Hepatocyte (in vitro differentiated cells): ENCODE data around the gene TMEM141. TPM values are rescaled to one million over a fixed set of nuclear protein-coding genes. Genes with fewer than 3 reads are reported as not detected.

Experiments used
- DNase-seq: peaks from one replicate; pipeline ENCODE4 v3.0.0-alpha.2; 2016; ENCODE audit warnings: low spot score
- H2AFZ ChIP-seq: fragments of 200-600 bp; sonication (generic); 2 replicates; pipeline ENCODE4 v1.6.0; 2016; ENCODE audit warnings: antibody characterized with exemption, mild to moderate bottlenecking
- H3K27ac ChIP-seq: fragments of 200-600 bp; sonication (generic); 2 replicates; pipeline ENCODE4 v1.5.1; 2016; ENCODE audit warnings: mild to moderate bottlenecking
- H3K27me3 ChIP-seq: fragments of 200-600 bp; sonication (generic); 2 replicates; pipeline ENCODE4 v1.6.1; 2016
- H3K36me3 ChIP-seq: fragments of 200-600 bp; sonication (generic); replicated peaks from 2 replicates; pipeline ENCODE4 v1.5.1; 2016; ENCODE audit warnings: low read depth; ENCODE audit not compliant: insufficient read depth
- H3K4me1 ChIP-seq: fragments of 200-600 bp; sonication (generic); 2 replicates; pipeline ENCODE4 v1.5.1; 2016; ENCODE audit warnings: mild to moderate bottlenecking, moderate library complexity; ENCODE audit not compliant: insufficient read depth
- H3K4me2 ChIP-seq: fragments of 200-600 bp; sonication (generic); 2 replicates; pipeline ENCODE4 v1.6.0; 2016
- H3K4me3 ChIP-seq: fragments of 200-600 bp; sonication (generic); 2 replicates; pipeline ENCODE4 v1.5.1; 2016; ENCODE audit warnings: mild to moderate bottlenecking
- H3K79me2 ChIP-seq: fragments of 200-600 bp; sonication (generic); 2 replicates; pipeline ENCODE4 v1.6.0; 2017; ENCODE audit warnings: mild to moderate bottlenecking
- H3K9me2 ChIP-seq: fragments of 200-600 bp; sonication (generic); replicated peaks from 2 replicates; pipeline ENCODE4 v1.6.0; 2017; ENCODE audit warnings: mild to moderate bottlenecking; ENCODE audit not compliant: insufficient read depth
- H3K9me3 ChIP-seq: fragments of 200-600 bp; sonication (generic); 2 replicates; pipeline ENCODE4 v1.5.1; 2016; ENCODE audit warnings: low read depth, mild to moderate bottlenecking
- H4K20me1 ChIP-seq: fragments of 200-600 bp; sonication (generic); 2 replicates; pipeline ENCODE4 v1.6.0; 2016; ENCODE audit warnings: mild to moderate bottlenecking; ENCODE audit not compliant: insufficient read depth, poor library complexity, severe bottlenecking
- EZH2 ChIP-seq: fragments of 200-600 bp; sonication (generic); IDR thresholded peaks from 2 replicates; pipeline ENCODE4 v1.6.1; 2016; ENCODE audit warnings: antibody characterized with exemption, mild to moderate bottlenecking, borderline replicate concordance
- EZH2phosphoT487 ChIP-seq: fragments of 200-600 bp; sonication (generic); IDR thresholded peaks from one replicate; pipeline ENCODE4 v1.6.1; 2018; ENCODE audit warnings: antibody characterized with exemption, mild to moderate bottlenecking, low read depth, moderate library complexity; ENCODE audit not compliant: unreplicated experiment, severe bottlenecking
- WGBS: methylation state at CpG from one replicate; pipeline ENCODE4 v1.1.6; 2016; ENCODE audit warnings: low lambda C conversion rate; ENCODE audit errors: missing lambda C conversion rate; 5-methylcytosine and 5-hydroxymethylcytosine counted together
- polyA plus RNA-seq: library from polyadenylated mRNA; unstranded; fragments of >200 nt; fragmentation: Nextera tagmentation; extraction: Ambion mirVana; gene quantifications from 2 replicates; pipeline ENCODE4 v1.2.1, GENCODE V29; 2016
- total RNA-seq: library from RNA; depleted of rRNA; stranded (reverse); fragments of >200 nt; gene quantifications from 2 replicates; pipeline ENCODE4 v1.2.3, GENCODE V29; 2014
- TF ChIP-seq, protein P1 (sequence below): fragments of 200-600 bp; sonication (generic); IDR thresholded peaks from 2 replicates; pipeline ENCODE4 v1.5.1; 2016; ENCODE audit warnings: antibody characterized with exemption, mild to moderate bottlenecking; ENCODE audit not compliant: poor library complexity

TMEM141 gene
- total RNA-seq (230 and 232 TPM in 2 replicates), polyA plus RNA-seq (372 and 385 TPM in 2 replicates)

DNA sequence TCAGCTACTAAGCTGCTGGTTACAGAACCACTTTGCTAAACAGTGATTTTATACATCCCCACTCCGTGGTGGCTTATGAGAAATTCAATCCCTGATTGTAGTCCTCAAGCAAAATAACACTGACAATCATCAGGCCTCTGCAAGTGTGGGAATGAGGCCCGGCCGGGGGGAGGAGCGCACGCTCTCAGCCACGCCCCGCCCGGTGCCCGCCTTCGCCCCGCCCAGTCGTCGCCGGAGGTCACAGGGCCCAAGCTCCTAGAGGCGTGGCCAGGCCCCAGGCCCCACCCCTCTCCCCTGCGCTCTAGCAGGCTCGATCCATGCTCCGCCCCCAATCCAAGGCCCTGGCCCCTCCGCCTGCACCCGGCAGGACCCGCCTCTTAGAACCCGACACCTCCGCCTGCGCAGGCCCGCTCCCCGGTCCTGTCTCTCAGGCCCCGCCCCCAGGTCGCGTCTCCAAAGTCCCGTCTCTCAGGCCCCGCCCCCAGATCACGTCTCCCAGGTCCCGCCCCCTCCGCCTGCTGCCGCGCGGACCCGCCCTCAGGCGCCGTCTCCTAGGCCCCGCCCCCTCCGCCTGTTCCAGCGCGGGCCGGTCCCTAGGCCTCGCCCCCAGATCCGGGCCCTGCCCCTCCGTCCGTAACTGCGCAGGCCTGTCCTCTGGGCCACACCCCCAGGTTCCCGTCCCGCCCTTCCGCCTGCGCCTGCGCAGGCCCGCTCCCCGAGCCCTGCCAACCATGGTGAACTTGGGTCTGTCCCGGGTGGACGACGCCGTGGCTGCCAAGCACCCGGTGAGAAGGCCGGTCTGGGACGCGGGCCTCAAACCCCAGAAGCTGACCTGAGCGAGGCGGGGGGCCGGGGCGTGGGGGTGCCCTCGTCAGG, at the start of gene TMEM141:
TSS of gene TMEM141 (plus strand) at position 705 of the 876 bp plus-strand sequence. CDS start at position 732, 27 bp downstream.
- H3K27ac ChIP-seq = peak within 1 kb of the TSS; percentile 99
- H3K4me2 ChIP-seq = peak within 1 kb of the TSS; percentile 87
- TF ChIP-seq EZH2 (no peak), EZH2phosphoT487 (no peak)
- TF ChIP-seq, protein P1, sequence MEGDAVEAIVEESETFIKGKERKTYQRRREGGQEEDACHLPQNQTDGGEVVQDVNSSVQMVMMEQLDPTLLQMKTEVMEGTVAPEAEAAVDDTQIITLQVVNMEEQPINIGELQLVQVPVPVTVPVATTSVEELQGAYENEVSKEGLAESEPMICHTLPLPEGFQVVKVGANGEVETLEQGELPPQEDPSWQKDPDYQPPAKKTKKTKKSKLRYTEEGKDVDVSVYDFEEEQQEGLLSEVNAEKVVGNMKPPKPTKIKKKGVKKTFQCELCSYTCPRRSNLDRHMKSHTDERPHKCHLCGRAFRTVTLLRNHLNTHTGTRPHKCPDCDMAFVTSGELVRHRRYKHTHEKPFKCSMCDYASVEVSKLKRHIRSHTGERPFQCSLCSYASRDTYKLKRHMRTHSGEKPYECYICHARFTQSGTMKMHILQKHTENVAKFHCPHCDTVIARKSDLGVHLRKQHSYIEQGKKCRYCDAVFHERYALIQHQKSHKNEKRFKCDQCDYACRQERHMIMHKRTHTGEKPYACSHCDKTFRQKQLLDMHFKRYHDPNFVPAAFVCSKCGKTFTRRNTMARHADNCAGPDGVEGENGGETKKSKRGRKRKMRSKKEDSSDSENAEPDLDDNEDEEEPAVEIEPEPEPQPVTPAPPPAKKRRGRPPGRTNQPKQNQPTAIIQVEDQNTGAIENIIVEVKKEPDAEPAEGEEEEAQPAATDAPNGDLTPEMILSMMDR = no peak
- H4K20me1 ChIP-seq = no peaks in the 10 kb centered on the region
- H3K36me3 ChIP-seq = no peaks in the 10 kb centered on the region
- no peak within 1 kb of the TSS for H2AFZ ChIP-seq
- H3K9me3 ChIP-seq = no peaks in the 10 kb centered on the region
- H3K79me2 ChIP-seq = peaks cover 21% of the 10 kb centered on the region
- no peaks in the 10 kb centered on the region for H3K9me2 ChIP-seq
- peak within 1 kb of the TSS; percentile 50 for H3K4me3 ChIP-seq
- DNase-seq = peak; percentile 100
- H3K4me1 ChIP-seq = peaks cover 47% of the 10 kb centered on the region
- H3K27me3 ChIP-seq = no peaks in the 10 kb centered on the region
- WGBS = 2% methylated on average over 38 of the region's 70 CpGs

DNA sequence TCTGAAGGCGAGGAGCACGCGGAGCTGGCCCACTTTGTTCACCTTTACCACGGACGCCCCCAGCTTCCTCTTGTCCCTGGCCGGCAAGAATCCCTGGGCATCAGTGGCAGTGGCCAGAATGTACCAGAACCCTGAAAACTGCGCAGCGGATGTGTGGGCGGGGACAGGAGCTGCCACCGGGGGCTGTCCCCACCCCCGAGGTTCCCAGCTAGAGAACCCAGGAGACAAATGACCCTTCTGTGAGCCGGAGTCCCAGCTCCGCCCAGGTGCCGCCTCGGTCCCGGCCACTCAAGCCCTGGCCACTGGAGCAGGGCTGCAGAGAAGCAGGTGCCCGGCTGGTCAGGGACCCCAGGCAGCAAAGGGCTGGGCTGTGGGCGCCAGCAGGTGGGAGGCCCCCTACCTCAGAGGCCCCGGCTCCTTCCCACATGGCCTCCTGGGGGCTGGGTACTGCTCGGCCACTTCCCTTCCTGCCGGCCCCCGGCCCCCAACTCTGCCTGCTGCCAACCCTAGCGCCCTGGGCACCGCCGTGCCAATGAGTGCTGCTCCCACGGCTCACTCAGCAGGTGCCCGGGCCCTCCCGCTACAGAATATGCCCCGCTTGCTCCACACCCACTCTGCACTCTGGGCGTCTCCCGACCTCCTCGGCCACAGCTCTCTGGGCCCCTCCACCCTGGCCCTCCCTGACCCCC, 49.1 kb upstream of the TMEM141 start:
- no peaks in the 10 kb centered on the region for H4K20me1 ChIP-seq
- no peaks in the 10 kb centered on the region for H3K9me3 ChIP-seq
- H3K79me2 ChIP-seq = no peaks in the 10 kb centered on the region
- H2AFZ ChIP-seq = no peak overlapping the region
- H3K27ac ChIP-seq = no peak overlapping the region
- WGBS = 81% methylated on average over 22 of the region's 32 CpGs
- H3K4me2 ChIP-seq = peak overlapping the region; percentile 2
- no peaks in the 10 kb centered on the region for H3K9me2 ChIP-seq
- TF ChIP-seq EZH2phosphoT487 (no peak), EZH2 (no peak)
- TF ChIP-seq, protein P1 = no peak
- H3K27me3 ChIP-seq = no peaks in the 10 kb centered on the region
- H3K4me1 ChIP-seq = peaks cover 7% of the 10 kb centered on the region
- no peak overlapping the region for H3K4me3 ChIP-seq
- no peak for DNase-seq
- no peaks in the 10 kb centered on the region for H3K36me3 ChIP-seq

DNA sequence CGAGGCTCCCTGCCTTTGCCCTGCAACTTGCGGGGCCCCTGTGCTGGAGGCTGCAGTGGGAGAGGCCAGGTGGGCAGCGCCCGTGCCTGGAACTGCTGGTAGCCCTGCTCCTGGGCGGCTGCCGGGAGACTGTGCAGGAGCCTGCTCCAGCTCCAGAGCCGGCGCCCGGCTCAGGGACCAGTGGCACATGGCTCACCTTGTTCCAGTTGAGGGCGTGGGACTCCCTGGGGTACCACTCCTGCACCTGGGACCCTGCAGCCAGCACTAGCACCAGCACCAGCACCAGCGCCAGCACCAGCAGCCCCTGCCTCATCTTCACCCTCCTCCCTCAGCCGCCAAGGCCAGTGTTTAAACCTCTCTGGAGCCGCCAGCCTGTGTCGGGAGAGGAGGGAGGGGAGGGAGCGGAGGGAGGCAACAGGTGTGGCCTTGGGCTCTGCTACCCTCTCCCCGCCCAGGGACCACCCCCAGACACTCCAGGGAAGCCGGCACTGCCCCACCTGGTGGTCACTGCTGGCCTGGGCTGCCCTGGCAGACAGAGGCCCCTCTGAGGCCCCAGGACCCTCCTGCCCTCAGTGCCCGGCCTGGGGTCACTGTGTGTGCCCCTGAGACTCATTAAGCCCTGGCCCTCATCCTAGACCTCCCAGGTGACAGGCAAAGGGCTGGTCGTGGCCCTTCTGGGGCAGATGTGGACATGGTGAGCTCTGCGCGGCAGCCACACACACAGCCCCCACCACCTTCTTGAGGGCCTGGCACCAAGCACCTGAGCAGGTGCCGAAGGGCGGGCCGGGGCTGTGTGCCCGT, 48.4 kb upstream of the TMEM141 start, which contains the start of gene LCN10:
TSS of gene LCN10 (minus strand) at position 350 of the 801 bp plus-strand sequence. CDS start at position 313, 37 bp downstream.
- H3K4me3 ChIP-seq = no peak within 1 kb of the TSS
- peak; percentile 67 for DNase-seq
- H3K79me2 ChIP-seq = no peaks in the 10 kb centered on the region
- peaks cover 7% of the 10 kb centered on the region for H3K4me1 ChIP-seq
- WGBS = 46% methylated on average over 23 of the region's 25 CpGs
- no peaks in the 10 kb centered on the region for H3K27me3 ChIP-seq
- no peaks in the 10 kb centered on the region for H4K20me1 ChIP-seq
- TF ChIP-seq, protein P1 = peak; percentile 47
- TF ChIP-seq EZH2phosphoT487 = no peak
- TF ChIP-seq EZH2 = no peak
- peak within 1 kb of the TSS; percentile 2 for H3K4me2 ChIP-seq
- H3K9me3 ChIP-seq = no peaks in the 10 kb centered on the region
- H3K27ac ChIP-seq = no peak within 1 kb of the TSS
- H3K36me3 ChIP-seq = no peaks in the 10 kb centered on the region
- no peak within 1 kb of the TSS for H2AFZ ChIP-seq
- no peaks in the 10 kb centered on the region for H3K9me2 ChIP-seq
